HG03571 (cell line): ENCODE measurements around the gene TEF.
A peak's percentile ranks its signal among the peaks of the same experiment; 100 is the strongest.

Experiments used
- ATAC-seq: cut with Tn5 transposase; IDR thresholded peaks from one replicate; pipeline ENCODE4 v1.9.1; 2021; ENCODE audit not compliant: unreplicated experiment

TEF gene

GRCh38 chr22:41447435-41448188 lies 65.9 kb downstream of the TEF start:
- ATAC-seq, result no peak

DNA sequence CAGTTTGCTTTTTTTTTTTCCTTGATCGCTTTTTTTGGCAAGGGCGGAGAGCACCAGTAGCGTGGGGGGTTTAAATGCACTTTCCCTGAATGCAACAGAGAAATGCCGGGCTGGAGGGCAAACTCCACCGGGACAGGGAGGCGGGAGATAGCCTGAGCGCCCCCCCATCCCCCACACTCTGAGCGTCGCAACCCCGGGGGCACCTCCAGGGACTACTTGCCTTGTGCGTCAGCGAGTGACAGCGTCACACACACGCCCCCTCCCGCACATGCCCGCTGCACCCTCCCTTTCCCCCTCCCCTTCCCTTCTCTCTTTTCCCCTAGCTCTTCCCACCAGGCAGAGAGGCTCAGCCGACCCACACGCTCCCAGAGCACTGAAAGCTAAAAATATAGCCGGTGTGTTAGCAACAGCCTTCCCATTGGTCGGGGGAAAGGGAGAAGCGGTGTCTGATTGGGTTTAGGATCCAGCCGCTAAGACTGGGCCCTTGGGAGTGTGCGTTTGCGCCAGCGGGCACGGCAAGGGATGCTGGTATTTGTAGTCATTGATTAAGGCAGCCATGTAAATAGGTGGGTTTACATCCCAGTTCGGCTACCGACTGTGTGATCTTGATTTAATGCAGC lies 66.6 kb downstream of the TEF start:
- peak; percentile 42 for ATAC-seq
